ENCODE data around the gene CADPS2. TPM values are rescaled to one million over a fixed set of nuclear protein-coding genes. Genes with fewer than 3 reads are reported as not detected.

The CADPS2 gene
- total and polyA plus RNA-seq, 2 of the 4 experiments (the other 2 are of a cell fraction) = 0.10 to 0.54 TPM

GRCh38 chr7:122442929-122443328, 443.3 kb downstream of the CADPS2 start:
- no TSS peak for BruUV-seq (replicated peaks)
- no peak overlapping the region for H3K4me2 ChIP-seq (ENCODE audit: low read depth, low read length)
- no peaks in the 10 kb centered on the region for H3K36me3 ChIP-seq (ENCODE audit: control insufficient read depth, insufficient read depth, low read length)
- ChIA-PET CTCF (no interaction called here), POLR2A (ENCODE audit: unreplicated experiment) (no interaction called here)
- no peak for TF ChIP-seq POLR2A (IDR thresholded peaks at IDR 0.05; ENCODE audit: low read depth, low read length)
- no peak for TF ChIP-seq CTCF (conservative IDR thresholded peaks at IDR 0.05; ENCODE audit: low read depth, low read length)
- TF ChIP-seq CHD1 (IDR thresholded peaks at IDR 0.05; ENCODE audit: low read depth, low read length) = no peak
- no peak for TF ChIP-seq RFX5 (IDR thresholded peaks at IDR 0.05; ENCODE audit: low read depth, low read length)
- no peak for TF ChIP-seq MXI1 (IDR thresholded peaks at IDR 0.05; ENCODE audit: borderline replicate concordance, low read depth, low read length)
- TF ChIP-seq BHLHE40 (IDR thresholded peaks at IDR 0.05; ENCODE audit: low read depth, low read length) = no peak
- no peak for TF ChIP-seq MAFK (IDR thresholded peaks at IDR 0.05; ENCODE audit: low read depth, low read length)
- no peak overlapping the region for H2AK5ac ChIP-seq (ENCODE audit: low read depth, low read length)
- no peak overlapping the region for H3K23ac ChIP-seq (ENCODE audit: low read depth, low read length)
- no peak overlapping the region for H3K27ac ChIP-seq (ENCODE audit: insufficient read depth, low read length)
- intact Hi-C loops (cut with micrococcal nuclease) (no loop called here), dilution Hi-C loops (cut with HindIII; ENCODE audit: low sequenced_read_pairs, unreplicated experiment) (no loop called here), in situ Hi-C loops (cut with MboI; ENCODE audit: low sequenced_read_pairs) (no loop called here)
- no peak overlapping the region for H2BK120ac ChIP-seq (ENCODE audit: low read depth, low read length)
- no peak overlapping the region for H2AK9ac ChIP-seq (replicated peaks; ENCODE audit: low read depth, low read length, poor library complexity)
- no peak overlapping the region for H4K8ac ChIP-seq (ENCODE audit: low read depth in 2 of 2, low read length in 2 of 2)
- no peaks in the 10 kb centered on the region for H3K4me1 ChIP-seq (ENCODE audit: control insufficient read depth, insufficient read depth, low read length)
- H3K18ac ChIP-seq (ENCODE audit: low read depth, low read length) = no peak overlapping the region
- H3K9ac ChIP-seq (ENCODE audit: low read depth, low read length) = no peak overlapping the region
- no peaks in the 10 kb centered on the region for H3K9me3 ChIP-seq (ENCODE audit: control insufficient read depth, insufficient read depth, low read length)
- H3K14ac ChIP-seq (replicated peaks; ENCODE audit: low read depth, low read length) = no peak overlapping the region
- no peak overlapping the region for H3K4me3 ChIP-seq (ENCODE audit: insufficient read depth, low read depth, low read length)
- DNase-seq (no peak), ATAC-seq (ENCODE audit: low read depth) (no peak)
- no peaks in the 10 kb centered on the region for H3K79me1 ChIP-seq (ENCODE audit: low read depth in 1 of 2, low read length in 2 of 2)
- H3K9me1 ChIP-seq (ENCODE audit: insufficient read depth, low read length) = no peaks in the 10 kb centered on the region
- H4K20me1 ChIP-seq (ENCODE audit: insufficient read depth, low read length) = no peaks in the 10 kb centered on the region
- no peak overlapping the region for H2BK20ac ChIP-seq (ENCODE audit: low read depth, low read length)
- H4K91ac ChIP-seq (ENCODE audit: insufficient read depth, low read depth, low read length) = no peak overlapping the region
- no peak overlapping the region for H4K5ac ChIP-seq (ENCODE audit: low read depth, low read length)
- no peak overlapping the region for H2BK15ac ChIP-seq (ENCODE audit: low read depth, low read length)
- no peaks in the 10 kb centered on the region for H3K27me3 ChIP-seq (ENCODE audit: control insufficient read depth, insufficient read depth, low read length)
- no peak overlapping the region for H2BK5ac ChIP-seq (ENCODE audit: low read depth, low read length, poor library complexity, severe bottlenecking)
- no peak overlapping the region for H3K56ac ChIP-seq (ENCODE audit: extremely low read depth, insufficient read depth, low read length)
- WGBS, 2 experiments (ENCODE audit: extremely low coverage in 2 of 2, insufficient read length in 1 of 2) = no CpG with 5 or more reads among the region's 2 CpGs
- H2AFZ ChIP-seq (replicated peaks; ENCODE audit: low read length, poor library complexity) = no peak overlapping the region
- no peak overlapping the region for H3K4ac ChIP-seq (ENCODE audit: low read depth, low read length)
